GM19193 (cell line): ENCODE results near the gene STK17A.

Experiments used
- POLR2A ChIP-seq: IDR thresholded peaks from 4 replicates; pipeline ENCODE4 v1.6.1; 2011; ENCODE audit not compliant: insufficient read depth, insufficient read length; ENCODE audit errors: extremely low read depth

Gene STK17A

DNA sequence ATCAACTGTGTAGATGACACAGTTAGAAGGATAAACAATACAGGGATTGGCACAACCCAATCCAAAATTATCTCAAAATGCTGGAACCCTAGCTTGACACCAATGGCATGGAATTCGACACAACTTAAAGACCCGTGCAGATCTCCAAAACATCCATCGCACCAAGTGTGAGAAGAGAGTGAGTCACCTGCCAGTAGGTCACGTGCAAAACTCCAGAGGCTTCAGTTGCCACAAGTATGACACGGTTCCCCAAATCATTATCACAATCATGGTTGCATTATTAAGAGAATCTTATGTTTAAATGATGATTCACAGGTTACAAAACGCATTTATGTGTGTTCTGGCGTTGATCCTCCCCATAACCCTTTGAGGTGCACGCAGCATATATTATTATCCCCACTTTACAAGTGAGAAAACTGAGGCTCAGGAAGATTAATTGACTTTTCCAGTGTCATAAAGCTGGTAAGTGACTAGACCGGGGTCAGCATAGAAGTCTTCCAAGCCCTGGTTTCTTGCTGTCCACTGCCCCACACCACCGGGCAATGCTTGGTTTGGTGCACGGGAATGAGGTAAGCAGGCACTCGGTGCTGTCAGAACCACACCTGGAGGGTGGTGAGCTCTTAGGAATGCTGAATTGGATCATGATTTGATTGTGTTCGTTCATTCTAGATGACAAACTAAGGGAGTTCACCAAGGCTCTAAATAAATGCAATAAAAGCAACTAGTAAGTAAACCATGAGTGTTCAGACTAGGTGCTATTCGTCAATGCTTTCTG, 23.6 kb upstream of the STK17A start:
- no peak for TF ChIP-seq POLR2A

DNA sequence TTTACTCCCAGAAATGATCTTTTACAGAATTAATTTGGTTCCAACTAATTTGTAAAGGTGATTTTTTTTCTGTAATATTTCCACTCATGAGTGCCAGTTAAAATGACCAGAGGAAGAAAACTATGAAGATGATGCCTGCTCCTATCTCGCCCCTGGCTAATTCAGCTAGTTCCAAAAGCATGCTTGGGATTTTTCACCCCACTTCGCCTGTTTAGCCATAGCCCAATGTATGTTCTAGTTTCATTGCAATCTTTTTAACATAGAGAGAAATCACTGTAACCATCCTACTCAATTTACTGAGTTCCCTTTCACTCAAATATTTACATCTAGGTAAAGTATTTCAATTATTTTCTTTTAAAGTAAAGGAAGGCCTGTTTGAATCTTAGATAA, 23.0 kb upstream of the STK17A start:
- TF ChIP-seq POLR2A: no peak

DNA sequence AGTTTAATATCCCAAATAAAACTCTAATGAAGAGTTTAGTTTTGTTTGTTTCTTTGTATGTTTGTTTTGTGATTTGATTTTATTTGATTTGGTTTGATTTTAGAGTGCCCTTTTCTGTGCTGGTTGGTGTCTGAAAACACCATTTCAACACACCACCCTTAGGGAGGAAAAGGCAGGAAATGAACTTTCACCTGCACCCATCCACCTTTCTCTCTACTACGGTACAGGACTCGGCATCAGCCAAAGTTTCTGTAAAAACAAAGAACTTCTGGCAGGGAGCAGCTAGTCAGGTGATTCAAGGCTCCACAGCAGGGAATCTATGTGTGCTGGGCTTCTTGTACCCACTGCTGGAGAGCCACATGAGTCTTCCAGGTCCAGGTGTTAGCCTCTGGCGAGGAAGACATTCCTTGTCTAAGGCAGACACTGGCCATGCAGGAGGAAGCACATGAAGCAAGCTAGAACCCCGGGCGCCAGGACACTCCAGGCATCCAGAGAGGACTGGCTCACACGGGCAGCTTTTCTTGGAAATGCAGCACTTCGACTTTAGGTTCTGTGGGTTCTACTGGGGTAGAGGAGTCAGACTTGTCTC, 22.1 kb upstream of the STK17A start:
- no peak for TF ChIP-seq POLR2A

DNA sequence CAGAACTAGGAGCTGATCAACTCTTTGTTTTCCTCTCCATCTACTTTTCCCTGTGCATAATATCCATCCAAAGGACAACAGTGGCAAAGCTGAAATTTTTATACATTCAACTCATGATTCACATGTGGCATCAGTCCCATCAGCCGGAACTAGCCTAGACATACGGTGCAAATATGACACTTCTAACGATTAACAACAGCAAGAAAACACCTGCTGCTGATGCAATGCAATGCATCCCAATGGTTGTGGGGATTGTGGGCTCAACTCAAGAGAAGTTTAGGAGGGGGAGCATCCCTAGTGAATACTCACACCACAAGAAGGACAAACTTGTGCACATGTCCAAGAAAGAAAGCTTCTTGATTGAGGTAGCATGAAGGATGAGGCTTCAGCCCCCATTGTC, 20.5 kb upstream of the STK17A start:
- TF ChIP-seq POLR2A: no peak

DNA sequence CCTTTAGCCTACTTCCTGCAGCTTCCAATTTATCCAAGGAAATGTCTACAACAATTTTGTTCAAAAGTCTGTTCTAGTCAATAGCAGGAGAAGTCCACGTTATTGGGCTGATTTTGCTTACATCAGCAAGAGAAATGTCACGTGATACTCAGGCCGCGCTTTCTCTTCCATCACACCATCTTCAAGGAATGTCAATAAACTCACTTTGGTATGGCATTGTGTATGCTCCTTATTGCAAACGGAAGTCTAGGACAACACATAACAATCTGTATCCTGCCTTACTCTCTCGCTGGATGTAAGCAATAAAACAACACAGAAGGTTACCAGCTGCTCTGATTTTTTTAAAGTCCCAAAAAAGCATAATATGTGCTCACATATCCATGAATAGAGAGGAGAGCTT, 17.1 kb upstream of the STK17A start:
- no peak for TF ChIP-seq POLR2A

DNA sequence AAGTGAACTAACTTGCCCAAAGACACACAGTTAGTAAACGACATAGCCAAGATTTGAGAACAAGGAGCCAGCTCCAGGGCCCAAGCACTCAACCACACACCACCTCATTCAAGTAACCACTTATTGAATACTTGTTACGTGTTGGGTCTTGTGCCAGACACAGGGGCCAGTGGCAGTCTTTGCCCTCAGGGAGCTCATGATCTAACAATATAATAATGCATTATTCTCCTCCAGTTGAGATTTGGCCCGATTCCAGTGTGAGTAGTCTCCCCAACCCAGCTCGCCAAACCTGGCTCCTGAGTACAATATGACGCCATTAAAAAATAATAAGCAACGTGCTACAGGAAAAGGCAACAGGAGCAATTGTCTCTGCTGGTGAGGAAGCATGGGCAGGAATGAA, 14.4 kb upstream of the STK17A start:
- TF ChIP-seq POLR2A: no peak

DNA sequence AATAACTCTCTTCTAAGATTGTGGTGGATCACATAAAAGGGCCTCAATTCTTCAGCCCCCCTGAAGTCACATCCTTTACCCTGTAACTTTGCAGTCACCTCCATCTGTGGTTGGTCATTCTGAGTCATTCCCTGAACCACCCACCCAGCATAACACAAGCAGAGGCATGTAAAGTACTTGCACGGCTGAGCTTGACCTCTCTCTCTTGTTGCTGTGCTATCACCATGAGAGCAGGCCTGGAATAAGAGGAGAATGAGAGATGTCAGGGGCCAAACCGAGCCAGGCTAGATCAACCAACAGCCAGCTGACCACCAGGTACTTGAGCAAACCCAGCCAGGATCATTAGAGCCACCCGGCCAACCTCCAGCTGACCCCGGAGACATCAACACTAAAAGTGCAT, 13.5 kb upstream of the STK17A start:
- no peak for TF ChIP-seq POLR2A

DNA sequence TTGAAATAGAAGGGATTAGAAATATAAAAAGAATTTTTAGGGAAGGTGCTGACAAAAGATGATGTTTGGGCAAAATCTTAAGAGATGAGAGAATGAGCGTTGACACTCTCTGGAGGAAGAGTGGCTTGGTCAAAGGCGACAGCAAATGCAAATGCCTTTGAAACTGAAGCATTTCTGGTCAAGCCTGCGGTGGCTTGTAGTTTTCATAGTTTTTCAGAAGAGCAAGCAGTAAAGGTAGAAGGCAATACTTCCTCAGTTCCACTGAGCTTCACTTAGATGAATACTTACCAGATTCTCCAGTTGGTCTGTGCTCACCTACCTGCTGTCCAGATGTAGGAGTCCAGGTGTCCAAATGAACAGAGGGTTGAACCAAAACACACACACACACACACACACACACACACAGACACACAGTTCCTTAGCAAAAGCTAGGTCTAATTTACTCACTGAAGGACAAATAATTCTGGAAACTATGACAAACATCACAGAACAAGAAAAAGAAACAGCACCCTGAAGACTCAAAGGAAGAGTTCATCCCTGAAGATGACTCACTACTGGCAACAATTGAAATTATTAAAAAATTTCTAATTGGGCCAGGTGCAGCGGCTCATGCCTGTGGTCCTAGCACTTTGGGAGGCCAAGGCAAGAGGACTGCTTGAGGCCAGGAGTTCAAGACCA, 12.1 kb upstream of the STK17A start:
- TF ChIP-seq POLR2A: no peak

DNA sequence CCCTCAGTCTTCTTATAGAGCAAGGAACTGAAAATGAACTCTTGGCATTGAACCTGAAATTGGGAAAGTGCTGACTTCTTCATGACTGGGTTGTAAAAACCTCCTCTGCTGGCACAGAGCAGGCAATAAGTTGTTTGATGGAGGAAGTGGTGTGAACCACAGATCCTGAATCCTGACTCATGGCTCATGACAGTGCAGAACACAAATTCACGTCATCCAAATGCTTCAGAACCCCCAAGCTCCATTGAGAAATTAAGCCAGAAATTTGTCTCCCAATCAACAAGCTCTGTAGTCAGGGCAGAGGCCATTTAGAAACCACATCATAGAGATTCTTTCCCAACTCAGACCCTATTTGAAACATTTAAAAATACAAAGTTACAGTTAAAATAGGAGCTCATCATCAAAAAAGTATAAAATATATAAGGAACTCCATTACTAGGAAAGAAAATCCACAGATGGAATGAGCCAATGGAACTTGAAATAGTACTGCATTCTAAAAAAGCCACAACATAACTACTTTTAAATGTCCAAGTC, 10.3 kb upstream of the STK17A start:
- TF ChIP-seq POLR2A: no peak

DNA sequence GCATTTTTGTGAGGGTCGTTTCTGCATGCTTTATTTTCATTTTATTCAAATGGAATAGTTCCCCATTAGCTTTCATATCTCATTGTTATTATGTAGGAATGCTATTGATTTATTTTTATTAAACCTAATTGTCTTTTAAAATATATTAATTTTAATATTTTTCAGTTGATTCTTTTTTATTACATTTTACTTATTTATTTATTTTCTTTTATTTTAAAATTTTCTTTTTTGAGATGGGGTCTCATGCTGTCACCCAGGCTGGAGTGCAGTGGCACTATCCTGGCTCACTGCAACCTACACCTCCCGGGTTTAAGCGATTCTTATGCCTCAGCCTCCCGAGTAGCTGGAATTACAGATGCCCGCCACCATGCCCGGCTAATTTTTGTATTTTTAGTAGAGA, 7.4 kb upstream of the STK17A start:
- TF ChIP-seq POLR2A: no peak

DNA sequence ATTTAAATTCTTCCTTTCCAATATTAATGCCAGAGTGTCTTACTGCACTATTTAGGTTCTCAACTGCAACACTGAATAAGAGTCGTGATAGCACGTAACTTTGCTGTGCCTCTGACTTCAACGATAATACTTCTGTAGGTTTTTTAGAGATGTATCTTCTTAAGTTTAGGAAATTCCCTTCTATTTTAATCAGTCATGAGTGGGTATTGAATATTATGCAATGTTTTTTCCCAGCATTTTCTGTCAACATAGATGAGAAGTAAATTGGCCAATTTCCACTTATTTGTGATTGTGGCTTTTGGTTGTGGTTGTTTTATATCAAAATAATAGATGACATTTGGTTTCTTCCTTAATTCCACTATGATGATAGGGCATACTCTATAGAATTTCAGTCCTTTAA, 6.7 kb upstream of the STK17A start:
- TF ChIP-seq POLR2A: no peak

DNA sequence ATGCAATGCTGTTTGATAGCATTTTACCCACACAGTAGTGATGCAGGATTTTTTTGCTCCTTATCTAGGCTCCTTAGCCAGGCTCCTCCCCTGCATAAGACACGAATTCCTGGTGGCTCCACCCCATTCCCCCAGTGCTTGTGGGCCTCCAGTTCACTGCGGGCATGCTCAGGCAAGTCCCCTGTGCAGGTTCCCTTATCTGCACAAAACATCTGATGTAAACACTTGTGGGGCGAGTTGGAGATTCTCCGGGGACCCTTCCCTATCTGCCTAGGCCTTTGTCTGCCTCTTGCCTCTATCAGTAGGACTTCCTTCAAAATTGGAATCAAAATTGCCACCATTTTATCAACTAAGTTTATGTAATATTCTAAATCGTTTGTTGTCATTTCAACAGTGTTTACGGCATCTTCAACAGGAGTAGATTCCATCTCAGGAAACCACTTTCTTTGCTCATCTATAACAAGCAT, 5.4 kb upstream of the STK17A start:
- TF ChIP-seq POLR2A: no peak

DNA sequence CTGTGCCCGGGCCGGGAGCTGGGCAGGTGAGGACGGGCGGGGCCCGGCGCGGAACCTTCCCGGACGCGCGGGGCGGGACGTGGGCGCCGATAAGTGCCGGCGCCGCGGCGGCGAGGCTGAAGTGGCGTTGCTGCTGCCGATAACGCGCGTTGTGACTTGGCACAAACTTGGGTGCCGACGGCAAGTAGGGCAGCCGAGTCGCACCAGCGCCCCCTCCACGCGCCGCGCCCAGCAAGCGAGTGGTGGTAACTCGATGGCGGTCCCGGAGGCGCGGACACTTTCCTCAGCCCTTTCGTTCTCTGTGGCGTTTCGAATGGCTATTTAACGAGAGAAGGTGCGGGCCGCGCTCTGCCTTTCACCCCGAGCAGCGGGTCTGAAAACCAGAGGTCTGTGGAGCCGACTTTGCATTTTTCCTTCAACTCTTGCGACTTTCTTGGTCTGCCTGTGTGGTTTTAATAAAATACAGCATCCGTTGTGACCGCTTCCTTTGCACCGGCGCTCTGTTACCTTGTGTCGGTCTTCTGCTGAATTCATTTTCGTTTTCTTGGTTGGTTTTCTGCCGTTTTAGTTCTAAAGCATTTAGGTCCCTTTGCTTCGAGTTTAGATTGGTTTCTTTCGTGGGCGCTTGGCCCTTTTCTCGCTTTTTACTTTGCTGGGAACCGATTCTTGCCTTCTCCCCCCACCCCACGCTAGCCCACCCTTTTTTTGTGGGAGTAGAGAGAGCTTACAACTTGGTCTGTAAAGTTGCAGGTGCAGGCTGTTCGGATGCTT, 701 bp downstream of the STK17A start:
- no peak for TF ChIP-seq POLR2A

DNA sequence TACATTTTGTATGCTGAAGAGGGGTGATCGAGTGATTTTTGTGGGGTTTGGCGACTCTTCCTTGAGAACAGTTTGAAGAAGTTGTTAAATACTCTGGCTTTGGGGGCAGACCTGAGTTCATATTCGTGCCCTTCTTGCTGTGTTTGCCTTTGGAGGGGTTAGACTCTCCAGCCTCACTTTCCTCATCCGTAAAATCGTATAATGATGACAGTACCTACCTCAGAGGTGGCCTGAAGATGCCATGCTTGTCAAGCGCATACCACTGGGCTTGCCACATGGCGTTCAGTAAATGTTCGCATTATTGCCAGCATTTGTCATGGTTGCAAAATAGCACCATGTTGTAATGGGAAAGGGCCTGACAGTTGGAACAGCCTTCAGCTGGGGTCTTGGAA, 1.3 kb downstream of the STK17A start:
- TF ChIP-seq POLR2A: no peak

DNA sequence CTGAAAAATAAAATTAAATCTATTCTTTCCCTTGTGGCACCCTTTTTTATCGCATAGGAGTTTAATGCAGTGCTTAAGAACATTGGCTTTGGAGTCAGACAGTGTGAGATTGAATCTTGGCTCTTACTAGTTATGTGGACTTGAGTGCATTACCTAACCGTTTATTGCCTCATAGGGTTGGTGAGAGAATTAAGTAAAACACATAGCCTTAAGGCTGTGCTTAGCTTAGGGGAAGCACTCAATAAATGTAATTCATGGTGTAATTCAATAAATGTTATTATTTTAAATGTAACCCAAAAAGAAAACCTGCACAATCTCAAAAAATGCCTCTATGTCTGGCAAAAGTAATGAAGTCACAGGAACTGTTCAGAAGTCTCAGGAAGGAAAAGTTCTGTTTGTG, 2.7 kb downstream of the STK17A start:
- no peak for TF ChIP-seq POLR2A
